Lower leg skin (tissue), 4 donors: ENCODE data around the gene BTN3A1. TPM values are rescaled to one million over a fixed set of nuclear protein-coding genes. Genes with fewer than 3 reads are reported as not detected.

Experiments used
- DNase-seq, 2 donors: peaks; one replicate each; pipeline ENCODE4 v3.0.0-alpha.2; 2019; ENCODE audit warnings: low spot score in 2 of 2
- H3K4me3 ChIP-seq: fragments of 200-600 bp; sonication (generic); 2 replicates; pipeline ENCODE4 v1.5.1; 2017; ENCODE audit warnings: mild to moderate bottlenecking, low read depth; ENCODE audit not compliant: poor library complexity, severe bottlenecking
- POLR2A ChIP-seq, 2 donors: fragments of 450-650 bp; IDR thresholded peaks; one replicate each; pipeline ENCODE4 v1.6.1; 2016 to 2017; ENCODE audit warnings: antibody characterized with exemption in 2 of 2, mild to moderate bottlenecking in 1 of 2, moderate library complexity in 1 of 2
- WGBS, 2 donors: methylation state at CpG; one replicate each; pipeline ENCODE4 v1.1.5; 2018; 5-methylcytosine and 5-hydroxymethylcytosine counted together
- intact Hi-C: fragments of 100-400 bp; cut with DNase I; formaldehyde crosslinking; loops from one replicate; pipeline ENCODE4 v1.15.0; 2023; ENCODE audit warnings: low total_unique reads
- total RNA-seq, 4 donors: library from RNA; depleted of rRNA; stranded (reverse); fragments of >200 nt; gene quantifications; one replicate each; pipeline ENCODE4 v1.1.0, GENCODE V29; 2016
- TF ChIP-seq, protein P1 (sequence below), 3 donors: fragments of 450-650 bp; IDR thresholded peaks; one replicate each; pipeline ENCODE4 v1.5.1; 2016; ENCODE audit warnings: antibody characterized with exemption in 3 of 3, mild to moderate bottlenecking in 3 of 3, moderate library complexity in 2 of 3

Gene BTN3A1
- total RNA-seq, 4 donors from 2014 or later, result 10.4 to 17.7 (median 15.1) TPM

GRCh38 chr6:26359765-26360164 is 42.3 kb upstream of the BTN3A1 start:
- 77 to 79% methylated on average over 5 of the region's 5 CpGs for WGBS, 2 donors
- intact Hi-C loops, result no loop called here
- no peak for DNase-seq
- TF ChIP-seq, protein P1, sequence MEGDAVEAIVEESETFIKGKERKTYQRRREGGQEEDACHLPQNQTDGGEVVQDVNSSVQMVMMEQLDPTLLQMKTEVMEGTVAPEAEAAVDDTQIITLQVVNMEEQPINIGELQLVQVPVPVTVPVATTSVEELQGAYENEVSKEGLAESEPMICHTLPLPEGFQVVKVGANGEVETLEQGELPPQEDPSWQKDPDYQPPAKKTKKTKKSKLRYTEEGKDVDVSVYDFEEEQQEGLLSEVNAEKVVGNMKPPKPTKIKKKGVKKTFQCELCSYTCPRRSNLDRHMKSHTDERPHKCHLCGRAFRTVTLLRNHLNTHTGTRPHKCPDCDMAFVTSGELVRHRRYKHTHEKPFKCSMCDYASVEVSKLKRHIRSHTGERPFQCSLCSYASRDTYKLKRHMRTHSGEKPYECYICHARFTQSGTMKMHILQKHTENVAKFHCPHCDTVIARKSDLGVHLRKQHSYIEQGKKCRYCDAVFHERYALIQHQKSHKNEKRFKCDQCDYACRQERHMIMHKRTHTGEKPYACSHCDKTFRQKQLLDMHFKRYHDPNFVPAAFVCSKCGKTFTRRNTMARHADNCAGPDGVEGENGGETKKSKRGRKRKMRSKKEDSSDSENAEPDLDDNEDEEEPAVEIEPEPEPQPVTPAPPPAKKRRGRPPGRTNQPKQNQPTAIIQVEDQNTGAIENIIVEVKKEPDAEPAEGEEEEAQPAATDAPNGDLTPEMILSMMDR (IDR thresholded peaks at IDR 0.05), result no peak
- TF ChIP-seq POLR2A (IDR thresholded peaks at IDR 0.05), result no peak
- H3K4me3 ChIP-seq, result no peak overlapping the region

DNA sequence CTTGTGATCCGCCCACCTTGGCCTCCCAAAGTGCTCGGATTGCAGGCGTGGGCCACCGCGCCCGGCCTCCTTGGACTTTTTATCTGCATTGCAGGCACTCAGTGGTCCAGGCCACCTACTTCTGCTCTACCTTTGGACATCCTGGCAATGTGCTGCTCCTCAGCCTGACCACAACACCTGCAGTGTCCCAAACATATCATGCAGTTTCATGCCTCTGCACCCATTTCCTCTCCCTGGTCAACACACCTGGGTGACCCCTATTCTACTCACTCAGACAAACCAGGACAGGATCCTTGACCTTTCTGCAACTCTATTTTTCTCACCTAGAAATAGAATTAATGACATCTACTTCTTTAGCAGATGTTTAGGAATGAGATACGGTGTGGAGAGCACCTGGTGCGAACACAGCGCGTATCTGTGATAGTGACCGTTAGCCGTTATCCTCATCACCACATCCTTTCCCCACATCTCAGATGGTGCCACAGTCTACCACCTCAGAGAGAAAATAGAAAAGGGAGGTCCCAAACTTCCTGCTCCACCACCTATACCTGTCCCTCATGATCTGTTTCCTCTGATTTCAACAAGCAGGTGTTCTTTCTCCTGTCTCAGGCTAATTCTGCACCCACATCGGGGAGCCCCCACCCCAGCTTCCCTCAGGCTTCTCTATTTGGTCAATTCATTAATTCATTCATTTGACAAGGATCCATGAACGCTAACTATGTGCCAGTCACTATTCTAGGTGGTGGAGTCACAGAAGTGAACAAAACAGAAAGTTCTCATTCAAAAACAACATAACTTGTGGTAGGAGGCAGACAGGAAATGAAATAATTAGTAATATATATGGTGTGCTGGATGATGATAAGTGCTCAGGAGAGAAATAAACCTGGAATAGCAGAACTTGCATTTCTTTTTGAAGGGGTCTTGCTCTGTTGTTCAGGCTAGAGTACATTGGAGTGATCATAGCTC is 41.3 kb upstream of the BTN3A1 start:
- no peak overlapping the region for H3K4me3 ChIP-seq
- TF ChIP-seq POLR2A (IDR thresholded peaks at IDR 0.05), result no peak
- TF ChIP-seq, protein P1 (IDR thresholded peaks at IDR 0.05), result no peak
- WGBS, 2 donors, result 94 to 95% methylated on average over 14 of the region's 14 CpGs
- intact Hi-C loops, result no loop called here
- no peak for DNase-seq

- intact Hi-C loops, result no loop called here
- WGBS, 2 donors, result 92 to 97% methylated on average over 5 of the region's 5 CpGs
- TF ChIP-seq, protein P1 (IDR thresholded peaks at IDR 0.05), result no peak
- no peak for TF ChIP-seq POLR2A (IDR thresholded peaks at IDR 0.05)
- DNase-seq, result no peak
- H3K4me3 ChIP-seq, result no peak overlapping the region
Measured at GRCh38 chr6:26361544-26361943, 40.5 kb upstream of the BTN3A1 start.

GRCh38 chr6:26362093-26362835 is 39.8 kb upstream of the BTN3A1 start:
- H3K4me3 ChIP-seq, result no peak overlapping the region
- no peak for TF ChIP-seq POLR2A (IDR thresholded peaks at IDR 0.05)
- TF ChIP-seq, protein P1 (IDR thresholded peaks at IDR 0.05), result no peak
- DNase-seq, result no peak
- intact Hi-C loops, result no loop called here
- 94% methylated on average over 9 of the region's 9 CpGs for WGBS, 2 donors

DNA sequence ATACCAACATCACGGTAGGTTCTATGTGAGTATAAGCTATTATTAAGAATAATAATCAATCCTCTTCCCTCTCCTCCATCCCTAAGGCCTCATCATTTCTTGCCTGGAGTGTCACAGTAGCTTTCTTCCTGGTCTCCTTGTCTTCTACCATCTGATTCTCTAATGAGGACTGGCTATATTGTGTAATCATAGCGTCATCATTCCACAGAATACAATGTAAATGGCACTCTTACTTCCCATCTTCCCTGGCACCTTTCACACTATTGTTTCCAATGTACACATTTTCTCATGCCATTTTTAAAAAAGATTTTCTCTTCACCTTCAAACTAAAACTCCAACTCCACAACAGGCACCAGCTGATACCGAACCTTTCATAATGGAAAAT is 39.2 kb upstream of the BTN3A1 start:
- no peak for TF ChIP-seq POLR2A (IDR thresholded peaks at IDR 0.05)
- TF ChIP-seq, protein P1 (IDR thresholded peaks at IDR 0.05), result no peak
- no peak overlapping the region for H3K4me3 ChIP-seq
- WGBS, 2 donors, result 81 to 88% methylated on average over 3 of the region's 3 CpGs
- intact Hi-C loops, result no loop called here
- no peak for DNase-seq
